Activated CD8-positive, alpha-beta memory T cell treated with anti-CD3 and anti-CD28 coated beads, Interleukin-2, amount 50 U/mL, for 24 hours (primary cell): ENCODE results near the gene ISOC2.
"Not testable (repeated sequence)": the region's sequence is repeated elsewhere in the genome, so short reads cannot be mapped to it uniquely, and the experiment has no call there.

Experiments
- DNase-seq: peaks from one replicate; pipeline ENCODE4 v3.0.0-alpha.2; 2020; ENCODE audit errors: extremely low read depth

ISOC2 gene

DNA sequence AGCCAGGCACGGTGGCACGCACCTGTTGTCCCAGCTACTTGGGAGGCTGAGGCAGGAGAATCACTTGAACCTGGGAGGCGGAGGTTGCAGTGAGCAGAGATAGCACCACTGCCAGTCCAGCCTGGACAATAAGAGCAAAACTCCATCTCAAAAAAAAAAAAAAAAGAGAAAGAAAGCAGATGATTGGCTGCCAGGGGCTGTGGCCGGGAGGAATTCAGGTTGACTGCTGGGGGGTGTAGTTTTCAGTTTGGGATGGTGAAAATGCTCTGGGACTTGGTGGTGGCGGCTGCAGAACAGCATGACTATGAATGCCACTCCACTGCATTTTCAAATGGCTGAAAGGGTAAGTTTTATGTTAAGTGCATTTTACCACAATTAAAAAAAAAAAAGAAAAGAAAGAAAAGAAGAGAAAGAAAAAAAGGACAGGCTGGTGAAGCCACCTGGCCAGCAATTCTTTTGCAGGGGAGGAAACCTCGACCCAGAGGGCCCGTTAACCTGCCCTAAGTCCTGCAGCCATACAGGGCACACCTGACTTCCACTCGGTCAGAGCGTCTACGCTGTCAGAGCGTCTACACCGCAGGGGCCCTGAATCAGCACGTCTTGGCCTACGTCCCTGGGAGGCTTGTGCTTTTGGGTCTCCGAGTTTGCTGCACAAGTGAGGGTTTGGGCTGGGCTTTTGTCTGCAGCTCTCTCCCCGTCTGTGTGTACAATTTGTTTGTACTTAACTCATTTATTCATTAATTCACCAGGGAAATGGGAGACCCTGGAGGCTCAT, 3.6 kb downstream of the ISOC2 start:
- DNase-seq, result no peak

DNA sequence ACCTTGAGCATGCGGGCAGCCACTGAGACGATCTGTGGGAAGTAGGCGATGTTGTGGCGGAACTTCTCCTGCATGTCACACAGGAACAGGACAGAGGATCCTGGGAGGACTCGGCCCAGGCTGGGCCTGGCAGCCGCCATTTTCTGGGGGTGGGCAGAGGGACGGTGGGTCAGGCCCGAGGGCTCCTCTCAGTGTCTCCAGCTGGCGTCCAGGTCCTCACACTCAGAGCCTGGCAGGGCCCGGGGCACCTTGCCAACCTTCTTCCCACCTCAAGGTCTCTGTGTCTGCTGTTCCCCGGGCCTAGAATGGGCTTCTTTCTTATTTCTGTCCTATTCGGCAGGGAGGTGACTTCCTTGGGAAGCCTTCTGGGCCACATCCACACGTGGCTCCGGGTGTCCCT, 5.1 kb downstream of the ISOC2 start:
- no peak for DNase-seq

DNA sequence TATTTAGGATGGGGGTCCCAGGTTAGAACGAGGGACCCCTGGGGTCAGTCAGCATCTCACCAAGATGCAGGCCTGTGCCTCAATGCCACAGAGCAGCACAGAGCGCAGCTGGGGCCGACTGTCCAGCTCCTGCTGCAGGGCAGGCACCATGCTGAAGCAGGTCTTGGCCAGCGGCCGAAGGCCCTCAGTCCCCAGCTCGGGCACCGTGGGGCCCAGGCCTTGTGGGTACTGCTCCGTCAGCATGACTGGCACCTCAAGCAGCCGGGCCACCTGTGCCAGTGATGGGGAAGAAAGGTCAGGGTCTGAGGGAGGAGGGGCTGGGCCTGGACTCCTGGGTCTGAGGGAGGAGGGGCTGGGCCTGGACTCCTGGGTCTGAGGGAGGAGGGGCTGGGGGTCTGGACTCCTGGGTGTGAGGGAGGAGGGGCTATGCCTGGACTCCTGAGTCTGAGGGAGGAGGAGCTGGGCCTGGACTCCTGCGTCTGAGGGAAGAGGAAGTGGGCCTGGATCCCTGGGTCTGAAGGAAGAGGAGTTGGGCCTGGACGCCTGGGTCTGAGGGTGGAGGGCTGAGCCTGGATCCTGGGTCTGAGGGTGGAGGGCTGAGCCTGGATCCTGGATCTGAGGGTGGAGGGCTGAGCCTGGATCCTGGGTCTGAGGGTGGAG, 5.7 kb downstream of the ISOC2 start:
- no peak for DNase-seq

DNA sequence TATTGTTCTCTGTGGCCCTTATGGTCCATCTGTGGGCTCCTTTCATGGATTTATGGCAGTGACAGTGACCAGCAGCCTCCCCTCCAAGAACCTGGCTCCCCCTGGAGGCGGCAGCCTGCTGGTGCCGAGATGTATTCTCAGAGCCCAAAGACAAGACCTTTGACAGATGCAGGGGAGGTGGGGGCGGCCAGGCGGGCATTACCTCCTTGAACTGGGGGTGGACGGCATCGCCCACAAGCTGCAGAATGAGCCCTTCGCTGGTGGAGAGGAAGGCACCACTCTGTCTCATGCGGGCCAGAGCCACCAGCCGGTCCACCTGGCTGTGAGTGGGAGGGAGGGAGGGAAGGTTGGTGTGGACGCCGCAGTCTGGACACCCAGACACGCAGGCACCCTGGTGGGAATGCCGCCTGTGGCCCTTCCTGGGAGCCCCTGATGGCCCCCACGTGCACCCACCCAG, 6.6 kb downstream of the ISOC2 start:
- no peak for DNase-seq

DNA sequence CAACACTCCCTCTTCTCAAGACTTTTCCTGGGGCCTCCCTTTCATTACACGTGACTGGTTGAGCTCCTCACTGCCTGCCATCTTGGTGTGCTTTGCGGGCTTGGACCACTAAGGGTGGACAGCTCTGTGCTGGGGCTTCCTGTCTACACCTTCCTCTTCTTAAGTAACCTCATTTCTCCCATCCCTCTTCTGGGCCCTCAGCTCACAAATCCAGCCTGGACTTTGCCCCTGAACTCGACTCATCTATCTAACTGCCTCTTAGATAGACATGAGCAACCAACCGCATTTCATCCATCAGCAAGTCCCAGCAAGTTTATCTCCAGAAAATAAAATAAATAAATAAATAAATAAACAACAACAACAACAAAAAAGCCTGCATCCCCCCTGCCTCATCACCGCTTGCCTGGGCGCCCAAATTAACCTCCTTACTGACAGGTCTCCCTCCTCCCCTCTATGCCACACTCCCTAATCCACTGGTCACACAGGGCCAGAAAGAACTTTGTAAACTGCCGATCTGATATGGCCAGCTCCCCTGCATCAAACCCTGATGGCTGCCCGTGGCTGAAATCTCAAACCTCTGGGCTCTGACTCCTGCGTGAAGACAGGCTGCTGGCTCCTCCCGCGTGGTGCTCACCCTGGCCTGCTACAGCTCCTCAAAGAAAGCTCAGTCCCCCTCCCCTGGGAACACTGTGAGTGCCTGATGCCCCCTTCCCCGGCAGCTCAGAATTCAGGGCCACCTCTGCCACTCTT, 7.8 kb downstream of the ISOC2 start:
- no peak for DNase-seq

DNA sequence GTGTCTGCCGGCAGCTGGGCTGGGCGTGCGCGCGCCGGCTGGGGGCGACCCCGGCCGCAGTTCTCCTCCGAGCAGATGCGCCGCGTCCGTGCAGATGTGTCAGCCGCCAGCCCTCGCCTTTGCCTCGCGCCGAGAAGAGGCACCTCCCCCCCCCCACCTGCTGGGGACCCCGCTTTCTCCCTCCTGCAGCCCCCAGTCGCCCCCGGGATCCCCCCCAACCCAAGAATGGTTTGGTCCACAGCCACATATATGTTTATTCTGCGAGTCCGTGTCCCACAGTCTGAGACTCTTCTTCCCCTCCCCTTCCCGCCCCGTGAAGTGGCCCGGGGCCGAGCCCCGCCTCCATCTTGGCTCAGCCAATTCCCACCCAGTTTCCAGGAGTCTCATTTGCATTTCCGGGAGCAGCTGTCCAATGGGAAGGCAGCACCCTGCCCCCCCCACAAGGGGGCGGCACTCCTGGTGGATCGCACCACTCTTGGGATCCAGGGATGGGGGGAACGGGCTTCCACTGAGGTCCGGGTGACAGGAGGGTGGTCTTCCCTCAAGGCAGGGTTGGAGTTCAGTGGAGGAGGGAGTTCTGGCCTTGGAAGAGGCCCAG, 8.6 kb downstream of the ISOC2 start:
- no peak for DNase-seq

DNA sequence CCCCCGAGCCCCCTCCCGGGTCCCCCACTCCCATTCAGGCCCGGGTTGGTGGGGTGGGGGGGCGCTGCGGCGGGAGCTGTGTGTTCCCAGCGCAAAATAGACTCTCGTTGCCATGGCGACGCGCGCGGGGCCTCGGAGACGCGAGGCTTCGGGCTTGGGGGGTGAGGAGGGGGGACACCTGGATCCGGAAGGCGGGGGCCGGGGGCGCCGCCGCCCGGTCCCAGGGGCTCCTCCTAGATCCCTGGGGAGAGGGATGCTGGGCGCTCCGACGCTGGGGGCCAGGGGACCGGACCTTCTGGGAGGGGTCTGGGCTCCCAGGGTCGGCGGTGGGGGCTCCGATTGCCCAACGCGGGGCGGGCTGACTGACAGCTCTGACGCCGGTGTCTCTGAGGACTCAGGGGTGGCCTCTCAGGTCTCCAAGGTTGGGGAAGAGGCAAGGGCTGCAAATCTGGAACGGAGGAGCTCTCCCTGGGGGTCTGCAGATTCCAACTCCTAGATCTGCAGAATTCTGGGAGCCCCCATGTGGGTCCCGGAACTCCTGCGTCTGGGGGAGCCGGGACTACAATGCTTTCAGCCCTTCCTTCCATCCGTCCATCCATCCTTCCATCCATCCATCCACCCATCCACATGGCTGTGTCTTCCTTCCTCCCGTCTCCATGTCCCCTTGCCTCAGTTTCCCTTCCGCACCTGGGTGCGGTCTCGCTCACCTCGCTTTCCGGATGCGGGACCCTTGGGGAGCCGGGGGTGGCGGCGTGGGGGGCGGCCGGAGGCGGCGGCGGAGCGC, 9.3 kb downstream of the ISOC2 start:
- no peak for DNase-seq

DNA sequence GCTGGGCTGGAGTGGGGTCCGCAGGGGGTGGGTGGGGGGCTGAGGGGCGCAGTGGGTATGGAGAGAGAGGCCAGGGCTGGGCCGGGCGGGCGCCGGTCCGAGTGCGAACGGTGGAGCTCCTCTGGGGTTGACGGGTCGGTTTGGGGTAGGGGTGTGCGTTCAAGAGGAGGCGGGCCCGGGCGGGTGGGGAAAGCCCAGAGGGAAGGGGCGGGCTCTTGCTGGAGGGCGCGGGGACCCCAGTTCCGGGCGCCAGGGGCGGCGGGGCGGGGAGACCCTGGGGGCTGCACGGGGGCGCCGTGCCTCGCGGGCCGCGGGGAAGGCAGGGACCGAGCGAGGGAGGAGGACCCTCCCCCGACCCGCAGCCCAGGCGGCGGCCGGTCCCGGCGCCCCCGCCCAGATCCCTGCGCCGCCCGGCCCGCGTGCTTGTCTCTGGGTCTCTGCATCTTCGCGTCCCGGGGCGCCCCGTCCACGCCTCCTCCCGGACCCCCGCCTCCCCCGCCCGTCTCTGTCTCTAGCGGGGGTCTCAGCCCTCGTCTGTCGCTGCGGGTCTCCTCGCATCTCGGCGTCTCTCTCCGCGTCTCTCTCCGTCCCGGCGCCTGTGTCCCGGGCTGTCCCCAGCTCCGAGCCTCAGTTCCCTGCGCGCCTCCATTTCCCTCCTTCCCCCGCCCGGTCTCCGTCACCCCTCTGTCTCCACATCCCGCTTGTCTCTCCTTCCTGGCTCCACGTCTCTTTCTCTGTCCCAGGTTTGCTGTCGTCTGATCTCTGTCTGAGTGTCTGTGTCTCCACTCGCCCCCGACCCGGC, 10.1 kb downstream of the ISOC2 start:
- DNase-seq, result no peak

DNA sequence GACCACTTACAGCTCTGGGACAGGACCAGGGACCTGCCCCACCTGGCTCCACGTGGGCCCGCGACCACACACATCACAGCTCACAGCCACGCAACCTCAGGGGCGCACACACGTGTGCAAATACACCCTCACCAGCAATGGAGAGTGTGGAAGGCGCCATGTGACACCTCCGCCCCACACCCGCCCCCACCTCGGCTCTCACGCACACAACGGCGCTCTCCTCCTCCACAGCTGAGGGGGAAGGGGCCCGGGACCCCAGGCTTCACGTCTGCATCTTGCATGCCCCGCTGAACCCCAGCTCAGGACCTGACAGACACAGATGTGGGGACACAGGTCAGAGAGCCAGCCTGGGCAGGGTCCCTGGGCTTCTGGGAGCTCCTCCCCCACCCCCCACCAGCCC, 12.0 kb downstream of the ISOC2 start:
- no peak for DNase-seq

DNA sequence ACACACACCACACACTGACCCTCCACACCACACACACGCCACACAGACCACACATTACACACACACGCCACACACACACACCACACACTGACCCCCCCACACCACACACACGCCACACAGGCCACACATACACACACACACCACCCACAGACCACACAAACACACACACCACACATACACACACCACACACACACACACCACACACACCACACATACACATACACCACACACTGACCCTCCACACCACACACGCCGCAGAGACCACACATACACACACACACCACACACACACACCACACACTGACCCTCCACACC, 13.3 kb downstream of the ISOC2 start:
- not testable (repeated sequence) for DNase-seq

DNA sequence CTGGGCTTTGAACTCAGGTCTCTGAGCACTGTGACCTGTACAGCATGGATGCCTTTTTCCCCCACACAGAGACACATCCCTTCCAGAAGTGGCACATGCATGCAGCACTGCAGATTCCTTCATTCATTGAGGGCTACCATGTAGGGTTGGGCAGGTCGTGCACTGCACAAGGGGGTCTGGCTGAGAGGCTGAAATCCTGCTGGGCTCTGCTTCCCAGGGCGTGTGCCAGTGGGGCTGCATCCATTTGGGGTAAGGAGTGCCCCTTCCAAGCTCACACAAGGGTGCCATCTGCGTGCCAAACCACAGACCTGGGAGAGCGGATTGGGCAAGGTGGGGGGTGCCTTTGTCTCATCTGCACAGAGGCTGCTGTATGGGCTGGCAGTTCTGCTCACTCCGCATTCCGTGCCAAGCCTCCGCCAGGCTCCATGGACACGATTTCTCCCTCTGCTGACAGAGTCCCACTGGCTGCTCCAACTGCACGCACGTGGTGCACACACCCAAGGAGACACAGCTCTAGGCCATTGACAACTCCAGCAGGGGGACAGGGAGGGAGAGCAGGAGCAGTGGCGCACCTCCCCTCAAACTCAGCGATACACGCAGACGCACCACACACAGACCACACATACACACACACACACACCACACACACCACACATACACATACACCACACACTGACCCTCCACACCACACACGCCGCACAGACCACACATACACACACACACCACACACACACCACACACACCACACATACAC, 13.8 kb downstream of the ISOC2 start:
- DNase-seq, result no peak

DNA sequence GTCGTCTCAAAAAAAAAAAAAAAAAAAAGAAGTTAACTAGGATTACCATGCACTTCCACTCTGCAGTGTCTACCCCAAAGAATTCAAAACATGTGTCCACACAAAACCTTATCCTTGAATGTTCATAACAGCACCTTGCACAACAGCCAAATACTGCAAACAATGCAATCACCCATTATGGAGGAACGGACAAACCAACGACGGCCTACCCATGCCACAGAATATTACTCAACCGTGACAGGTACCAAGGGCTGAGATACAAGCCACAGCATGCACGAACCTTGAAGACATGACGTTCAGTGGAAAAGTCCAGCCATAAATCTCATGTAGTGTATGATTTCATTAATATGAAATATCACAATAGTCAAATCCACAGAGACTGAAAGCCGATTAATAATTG, 15.4 kb downstream of the ISOC2 start:
- DNase-seq, result no peak

DNA sequence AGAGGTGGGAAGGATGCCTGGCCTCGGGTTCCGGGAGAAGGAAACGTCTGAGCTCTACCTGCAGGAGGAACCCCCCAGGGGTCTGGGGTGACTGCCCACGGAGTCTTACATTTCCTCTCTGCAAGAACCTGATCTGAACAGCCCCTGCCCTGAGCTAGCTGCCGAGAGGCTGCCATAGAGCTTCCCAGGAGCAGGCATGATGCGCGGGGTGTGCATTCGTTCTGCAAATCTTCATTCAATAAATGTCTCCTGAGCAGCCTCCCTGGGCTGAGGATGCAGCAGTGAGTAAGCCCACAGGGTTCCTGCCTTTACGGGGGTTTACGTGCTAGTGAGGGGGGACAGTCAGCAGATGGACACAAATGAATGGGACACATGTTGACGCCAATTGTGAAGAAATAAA, 16.8 kb downstream of the ISOC2 start:
- no peak for DNase-seq

DNA sequence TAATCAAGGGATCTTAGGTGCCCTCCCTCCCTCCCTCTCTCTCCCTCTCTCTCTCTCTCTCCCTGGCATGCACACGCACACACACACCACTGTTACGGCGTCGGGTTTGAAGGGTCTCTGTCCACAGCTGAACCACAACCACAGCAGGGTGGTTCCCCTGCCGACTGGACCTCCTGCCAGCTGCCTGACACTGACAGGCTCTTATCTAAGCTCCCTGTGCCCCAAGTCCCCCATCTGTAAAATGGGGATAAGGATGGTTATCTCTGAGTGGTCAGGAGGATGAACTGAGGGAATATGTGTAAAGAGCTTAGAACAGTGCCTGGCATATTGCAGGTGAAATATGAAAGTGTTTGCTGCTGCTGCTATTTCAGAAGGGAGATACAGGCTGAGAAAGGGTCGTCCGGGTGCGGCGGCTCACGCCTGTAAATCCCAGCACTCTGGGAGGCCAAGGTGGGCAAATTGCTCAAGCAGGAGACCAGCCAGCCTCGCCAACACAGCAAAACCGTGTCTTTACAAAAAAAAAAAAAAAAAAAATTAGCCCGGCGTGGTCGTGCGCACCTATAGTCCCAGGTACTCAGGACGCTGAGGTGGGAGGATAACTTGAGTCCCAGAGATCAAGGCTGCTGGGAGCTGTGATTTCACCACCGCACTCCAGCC, 17.5 kb downstream of the ISOC2 start:
- DNase-seq, result no peak

DNA sequence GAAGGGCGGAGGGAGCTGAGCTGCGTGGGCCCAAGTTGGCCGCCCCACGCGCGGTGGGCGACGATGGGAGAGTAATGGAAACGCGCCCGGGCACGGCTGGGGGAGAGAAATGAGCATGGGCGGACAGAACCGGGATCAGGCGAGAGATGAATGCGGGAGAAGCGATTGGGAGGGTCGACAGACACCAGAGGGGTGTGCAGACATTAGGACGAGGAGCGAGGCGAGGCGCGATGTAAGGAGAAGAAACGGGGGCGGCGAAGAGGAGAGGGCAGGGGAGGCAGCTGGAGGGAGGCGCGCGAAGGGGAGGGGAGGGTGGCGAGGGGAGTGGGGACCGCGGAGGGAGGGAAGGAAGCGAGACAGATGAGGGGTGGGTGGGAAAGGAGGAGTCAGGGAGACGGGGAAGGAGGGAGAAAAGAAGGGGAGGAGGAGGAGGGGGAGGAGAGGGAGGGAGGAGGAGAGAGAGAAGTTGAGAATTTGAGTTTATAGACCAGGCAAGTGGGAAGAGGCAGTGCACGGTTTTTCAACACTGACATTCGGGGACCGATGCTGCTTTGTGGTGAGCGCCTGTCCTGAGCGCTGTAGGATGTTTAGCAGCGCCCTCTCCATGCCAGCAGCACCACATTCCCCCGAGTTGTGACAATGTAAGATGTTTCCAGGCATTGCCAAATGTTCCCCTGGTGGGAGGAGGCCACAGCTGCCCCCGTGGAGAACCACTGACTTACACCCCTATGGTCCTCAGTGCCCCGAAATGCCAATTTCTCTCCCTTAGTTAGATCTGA, 18.2 kb downstream of the ISOC2 start, which contains the start of gene SHISA7:
SHISA7 (minus strand) TSS at position 256 of the 779 bp plus-strand sequence. CDS start 437 bp downstream, outside the sequence.
- no peak for DNase-seq

DNA sequence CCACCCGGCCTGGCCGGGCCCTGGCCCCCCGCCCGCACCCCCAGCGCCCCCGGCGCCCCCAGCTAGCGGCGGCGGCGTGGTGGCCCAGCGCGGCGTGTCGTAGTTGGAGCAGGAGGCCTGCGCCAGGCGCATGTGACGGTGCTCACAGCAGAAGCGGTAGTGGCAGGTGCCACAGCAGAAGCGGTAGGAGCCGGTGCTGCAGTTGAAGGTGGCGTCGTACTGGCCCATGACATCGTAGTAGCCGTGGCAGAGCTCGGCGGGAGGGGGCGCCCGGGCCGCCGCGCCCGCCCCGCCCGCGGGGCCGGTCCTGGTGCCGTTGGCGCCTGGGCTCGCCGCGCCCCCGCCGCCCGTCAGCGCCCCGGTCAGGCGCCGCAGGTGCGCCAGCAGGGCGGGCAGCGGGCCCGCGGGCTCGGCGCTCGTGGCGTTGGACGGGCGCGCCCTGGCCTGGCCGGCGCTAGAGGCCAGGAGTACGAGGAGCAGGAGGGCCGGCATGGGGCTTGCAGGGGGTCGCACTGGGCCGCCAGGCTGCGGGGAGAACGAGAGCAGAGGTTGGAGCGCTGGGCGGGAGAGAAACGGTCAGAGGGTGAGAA, 19.0 kb downstream of the ISOC2 start:
- DNase-seq, result no peak

DNA sequence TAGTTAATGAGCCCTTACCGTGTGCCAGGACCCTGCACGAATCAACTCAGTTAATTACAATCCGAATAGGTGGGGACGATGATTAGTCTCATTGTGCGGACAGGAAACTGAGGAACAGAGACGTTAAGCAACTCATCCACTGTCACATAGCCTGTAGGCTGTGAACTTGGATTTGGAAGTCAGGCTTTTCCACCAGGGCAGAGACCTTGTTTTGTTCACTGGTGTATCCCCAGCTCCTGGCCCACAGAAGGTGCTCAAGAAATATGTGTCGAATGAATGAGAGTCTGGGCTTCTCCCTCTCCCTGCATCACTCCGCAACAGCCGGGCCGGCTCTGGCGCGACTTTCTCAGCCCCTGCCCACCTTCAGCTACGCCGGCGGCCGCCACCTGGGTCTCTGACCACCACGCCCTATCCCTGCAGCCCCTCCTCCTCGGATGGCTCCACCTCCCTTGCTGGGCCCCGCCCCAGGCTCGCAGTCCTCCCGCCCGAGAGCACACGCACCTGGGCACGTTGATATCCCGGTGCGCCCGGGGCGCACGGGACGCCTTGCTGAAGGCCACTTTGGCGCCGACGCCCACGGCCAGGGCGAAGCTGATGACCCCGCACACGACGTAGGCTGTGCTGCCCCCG, 19.6 kb downstream of the ISOC2 start:
- no peak for DNase-seq

DNA sequence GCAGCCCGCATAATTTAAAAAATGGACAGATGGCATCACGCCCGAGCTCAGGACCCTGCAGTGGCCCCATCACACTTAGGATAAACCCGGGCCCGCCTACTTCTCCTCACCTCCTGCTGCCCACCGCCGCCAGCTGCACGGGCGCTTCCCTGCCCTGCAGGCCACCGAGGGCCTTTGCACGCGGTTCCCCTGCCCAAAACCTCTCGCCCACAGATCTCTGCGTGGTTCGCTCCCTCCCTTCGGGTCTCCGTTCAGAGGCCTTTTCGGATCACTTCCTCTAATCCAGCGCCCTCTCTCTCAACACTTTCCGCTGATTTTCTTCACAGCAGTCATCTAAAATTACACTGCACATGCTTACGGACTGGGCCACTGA, 20.1 kb downstream of the ISOC2 start:
- DNase-seq, result no peak
